ENCODE data around the gene VAV1. TPM values are rescaled to one million over a fixed set of nuclear protein-coding genes. Genes with fewer than 3 reads are reported as not detected.

Gene VAV1
- total and polyA plus RNA-seq, 2 of the 8 experiments (the other 6 are each of a cell fraction or from before 2014, with no cell fraction given): 0.21 to 0.22 TPM

- Histone ChIP-seq H3K23me2 (ENCODE audit: low read depth, low read length) (peaks cover 3% of the 10 kb centered on the region; the same call in 1 of the 2 replicates), H2BK120ac (replicated peaks; ENCODE audit: low read depth, low read length) (no peak overlapping the region), H3K79me2 (ENCODE audit: control insufficient read depth in 1 of 2, insufficient read depth in 2 of 2, low read length in 2 of 2) (no peaks in the 10 kb centered on the region), H4K5ac (ENCODE audit: insufficient read length, low read depth, low read length) (no peak overlapping the region), H3K18ac (ENCODE audit: extremely low read depth, low read length) (no peak overlapping the region), H3K9me3 (ENCODE audit: insufficient read depth in 2 of 2, low read depth in 1 of 2, low read length in 1 of 2) (peaks cover 11 to 50% of the 10 kb centered on the region in 2 experiments; a peak in 3 of 4 replicates), H4K91ac (replicated peaks; ENCODE audit: insufficient read length, low read length) (no peak overlapping the region), H3K4me2 (ENCODE audit: insufficient read depth in 1 of 2, low read depth in 2 of 2, low read length in 2 of 2) (no peak overlapping the region), H3K4me1 (replicated peaks in 1 of 4; ENCODE audit: control insufficient read depth in 3 of 4, insufficient read depth in 4 of 4, low read length in 3 of 4) (peaks cover 0 to 4% (median 0%) of the 10 kb centered on the region in 4 experiments; a peak in 1 of 7 replicates), H2BK20ac (ENCODE audit: low read length) (no peak overlapping the region), H4K20me1 (replicated peaks in 1 of 2; ENCODE audit: control insufficient read depth in 1 of 2, insufficient read depth in 2 of 2, low read length in 2 of 2) (no peaks in the 10 kb centered on the region), H2BK5ac (ENCODE audit: low read depth, low read length) (no peak overlapping the region), H3K56ac (replicated peaks; ENCODE audit: insufficient read length, low read depth, low read length) (no peak overlapping the region), H2BK15ac (ENCODE audit: low read length) (no peak overlapping the region), H3K79me1 (ENCODE audit: low read depth, low read length) (no peaks in the 10 kb centered on the region), H3K14ac (ENCODE audit: insufficient read length) (no peak overlapping the region), H3K36me3 (ENCODE audit: control insufficient read depth in 2 of 4, insufficient read depth in 4 of 4, low read length in 3 of 4) (no peaks in the 10 kb centered on the region), H3K4me3 (ENCODE audit: extremely low read depth in 1 of 4, insufficient read depth in 2 of 4, low read depth in 3 of 4, low read length in 4 of 4) (no peak overlapping the region), H2AK5ac (ENCODE audit: low read depth, low read length) (no peak overlapping the region), H3K23ac (ENCODE audit: insufficient read length) (no peak overlapping the region), H2BK12ac (ENCODE audit: low read depth, low read length) (no peak overlapping the region), H4K8ac (ENCODE audit: extremely low read depth, insufficient read depth, low read length) (peak overlapping the region; percentile 68), H3K27me3 (replicated peaks in 1 of 4; ENCODE audit: control insufficient read depth in 3 of 4, extremely low read depth in 1 of 4, insufficient read depth in 3 of 4, low read length in 3 of 4) (no peaks in the 10 kb centered on the region), H3K9ac (replicated peaks in 1 of 4; ENCODE audit: extremely low read depth in 1 of 4, low read depth in 3 of 4, low read length in 3 of 4) (no peak overlapping the region), H2AFZ (ENCODE audit: low read length) (no peak overlapping the region), H3K4ac (replicated peaks; ENCODE audit: insufficient read length, low read depth, low read length) (no peak overlapping the region), H3K27ac (ENCODE audit: low read depth, low read length) (no peak overlapping the region)
- 86% methylated on average over 5 of the region's 5 CpGs; no CpG with 5 or more reads in 1 of the 2 experiments for WGBS, 2 experiments (ENCODE audit: extremely low coverage in 1 of 2, insufficient coverage in 1 of 2, insufficient read length in 1 of 2, insufficient replicate concordance in 2 of 2, low coverage in 1 of 2, low lambda C conversion rate in 2 of 2, missing lambda C conversion rate in 1 of 2)
- no peak for DNase-seq (ENCODE audit: low read depth in 1 of 2, low spot score in 2 of 2)
- FAIRE-seq: no peak
- ChIA-PET CTCF (ENCODE audit: partially characterized antibody) (interaction anchor here (1.0 kb wide), 1 partner anchor 20 kb away, joined by 3 read pairs; no protein-coding TSS in a partner anchor), POLR2A (ENCODE audit: partially characterized antibody) (no interaction called here)
- no peak for TF ChIP-seq CHD1 (IDR thresholded peaks at IDR 0.05; ENCODE audit: low read depth, low read length)
- TF ChIP-seq EP300 (IDR thresholded peaks at IDR 0.05; ENCODE audit: borderline replicate concordance in 1 of 2, low read depth in 2 of 2, low read length in 2 of 2): no peak
- no peak for TF ChIP-seq FOSL1 (IDR thresholded peaks at IDR 0.05; ENCODE audit: insufficient read depth, low read depth, low read length)
- no peak for TF ChIP-seq SUZ12 (IDR thresholded peaks at IDR 0.05; ENCODE audit: low read length)
- TF ChIP-seq E2F6 (IDR thresholded peaks at IDR 0.05): no peak
- TF ChIP-seq, protein P1, sequence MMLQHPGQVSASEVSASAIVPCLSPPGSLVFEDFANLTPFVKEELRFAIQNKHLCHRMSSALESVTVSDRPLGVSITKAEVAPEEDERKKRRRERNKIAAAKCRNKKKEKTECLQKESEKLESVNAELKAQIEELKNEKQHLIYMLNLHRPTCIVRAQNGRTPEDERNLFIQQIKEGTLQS (IDR thresholded peaks at IDR 0.05; ENCODE audit: insufficient read depth, low read depth, low read length): no peak
- TF ChIP-seq POLR2A (IDR thresholded peaks at IDR 0.05; ENCODE audit: control extremely low read depth in 1 of 2, low read depth in 2 of 2, low read length in 2 of 2): no peak
- no peak for TF ChIP-seq SP2 (IDR thresholded peaks at IDR 0.05; ENCODE audit: low read length)
These were observed 70.5 kb downstream of the VAV1 start for GRCh38 chr19:6842871-6843607.

All from H1 (cell line).